ENCODE measurements around the gene GRIFIN.

The GRIFIN gene

GRCh38 chr7:2432910-2433712 lies 43.1 kb downstream of the GRIFIN start:
- no peak for DNase-seq (ENCODE audit: low spot score)

- DNase-seq (ENCODE audit: low spot score): peak; percentile 23
Observed at GRCh38 chr7:2431260-2431867, 44.8 kb downstream of the GRIFIN start.

GRCh38 chr7:2425749-2426148 lies 50.4 kb downstream of the GRIFIN start:
- DNase-seq (ENCODE audit: low spot score): no peak

Data from hematopoietic multipotent progenitor cell treated with erythropoietin and hydrocortisone succinate and interleukin-3 and kit ligand, for 17 days (in vitro differentiated cells).